Activated CD4-positive, alpha-beta T cell treated with anti-CD3 and anti-CD28 coated beads, Interleukin-2, Interleukin-4, amounts not matched to agents 100 ng/mL and 50 ng/mL, durations not matched to agents 16 hours and 8 hours (primary cell): ENCODE measurements around the gene PPP1R9B.

Experiments used
- DNase-seq: peaks from one replicate; pipeline ENCODE4 v3.0.0-alpha.2; 2020; ENCODE audit warnings: low spot score

The PPP1R9B gene

GRCh38 chr17:50103941-50104340, 46.5 kb downstream of the PPP1R9B start:
- no peak for DNase-seq

DNA sequence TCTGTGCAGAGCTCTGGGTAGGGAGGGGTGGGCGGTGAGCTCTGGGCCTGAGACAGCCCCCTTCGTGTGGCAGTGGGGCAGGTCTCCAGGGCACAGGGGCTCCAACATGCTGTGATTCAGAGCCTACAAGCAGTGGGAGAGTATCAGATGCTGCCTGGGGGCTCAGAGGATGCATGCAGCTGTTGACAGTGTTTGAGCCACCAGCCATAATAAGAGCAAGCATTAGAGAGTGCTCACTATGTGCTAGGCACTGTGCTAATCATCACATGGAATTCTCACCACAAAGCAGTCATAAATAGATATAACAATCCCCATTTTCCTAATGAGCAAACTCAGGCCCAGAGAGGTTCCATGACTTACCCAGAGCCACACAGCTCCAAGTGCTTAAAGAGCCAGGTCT, 47.2 kb downstream of the PPP1R9B start:
- DNase-seq = no peak

GRCh38 chr17:50102164-50102991, 48.1 kb downstream of the PPP1R9B start:
- DNase-seq = no peak

DNA sequence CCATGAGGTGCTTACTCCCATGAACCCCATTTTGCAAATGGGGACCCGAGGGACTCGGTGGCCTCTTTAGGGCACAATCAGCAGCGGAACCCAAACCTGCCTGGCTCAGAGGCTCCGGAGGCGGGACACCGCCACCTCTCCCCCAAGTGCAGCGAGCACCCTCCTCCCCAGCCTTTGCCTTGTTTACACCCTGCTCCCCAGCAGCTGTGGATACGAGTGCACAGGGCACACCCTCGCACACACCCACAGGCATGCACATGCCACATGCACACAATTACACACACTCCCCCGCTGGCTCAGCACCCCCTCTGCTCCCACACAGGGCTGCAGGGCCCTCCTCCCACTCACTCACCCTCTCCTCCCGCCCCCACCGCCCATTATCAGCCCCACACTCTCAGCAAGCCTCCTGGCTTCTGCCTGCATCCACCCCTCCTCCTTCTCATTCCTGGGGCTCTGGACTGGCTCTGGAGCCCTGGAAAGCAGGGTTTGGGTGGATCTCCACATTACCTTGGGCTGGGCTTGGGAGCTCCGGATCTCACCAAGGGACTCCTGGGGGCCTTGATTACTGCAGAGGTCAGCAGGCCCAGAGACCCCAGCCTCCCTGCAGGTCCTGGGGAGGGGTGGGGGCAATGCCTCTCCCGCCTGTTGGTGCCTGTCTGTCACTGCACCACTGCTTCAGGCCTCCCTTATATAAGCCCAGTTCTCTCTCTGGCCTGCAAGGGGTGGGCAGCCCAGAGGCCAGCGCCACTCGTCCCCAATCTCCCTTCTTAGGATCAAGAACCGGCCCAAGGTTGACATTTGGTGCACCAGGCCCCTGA, 48.9 kb downstream of the PPP1R9B start:
- DNase-seq = no peak

DNA sequence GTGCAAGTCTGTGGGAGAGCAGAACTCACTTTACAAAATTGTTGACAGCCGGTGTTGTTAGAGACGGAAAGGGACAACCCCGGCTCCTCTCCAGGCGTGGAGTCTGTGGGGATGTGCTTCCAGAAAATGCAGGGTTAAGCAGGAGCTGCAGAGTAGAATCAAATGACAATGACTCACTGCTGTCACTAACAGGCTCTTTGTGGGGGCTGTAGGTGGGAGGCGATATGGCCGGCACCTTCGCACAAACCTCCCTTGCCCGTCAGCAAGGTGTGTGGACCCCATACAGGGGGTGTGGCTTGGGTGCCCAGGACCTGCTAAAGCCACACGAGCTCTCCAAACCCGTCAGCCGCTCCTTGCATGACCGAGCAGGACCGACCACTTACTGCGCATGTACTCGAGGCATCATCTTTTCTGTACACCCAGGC, 49.5 kb downstream of the PPP1R9B start:
- DNase-seq = no peak

GRCh38 chr17:50100480-50100883, 50.0 kb downstream of the PPP1R9B start:
- no peak for DNase-seq

GRCh38 chr17:50099003-50099402, 51.5 kb downstream of the PPP1R9B start:
- no peak for DNase-seq

GRCh38 chr17:50098583-50098982, 51.9 kb downstream of the PPP1R9B start:
- no peak for DNase-seq

DNA sequence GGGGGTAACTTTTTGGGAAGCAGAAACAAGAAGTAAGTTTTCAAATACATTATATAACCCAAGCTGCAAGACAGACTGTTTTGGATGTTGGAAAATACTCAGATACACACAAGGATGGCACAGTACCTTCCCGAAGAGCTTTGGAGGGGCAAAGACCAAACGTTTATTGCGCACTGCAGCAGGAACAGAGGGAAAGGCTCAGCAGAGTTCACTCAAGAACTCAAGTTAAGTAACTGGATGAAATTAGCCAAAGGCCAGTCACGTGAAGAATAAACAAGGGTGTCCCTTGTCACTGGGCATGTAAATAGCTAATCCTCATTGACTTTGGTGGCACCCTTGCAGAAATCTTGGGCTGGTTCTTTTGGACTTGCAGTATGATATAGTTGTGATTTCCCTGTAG, 52.6 kb downstream of the PPP1R9B start:
- no peak for DNase-seq

DNA sequence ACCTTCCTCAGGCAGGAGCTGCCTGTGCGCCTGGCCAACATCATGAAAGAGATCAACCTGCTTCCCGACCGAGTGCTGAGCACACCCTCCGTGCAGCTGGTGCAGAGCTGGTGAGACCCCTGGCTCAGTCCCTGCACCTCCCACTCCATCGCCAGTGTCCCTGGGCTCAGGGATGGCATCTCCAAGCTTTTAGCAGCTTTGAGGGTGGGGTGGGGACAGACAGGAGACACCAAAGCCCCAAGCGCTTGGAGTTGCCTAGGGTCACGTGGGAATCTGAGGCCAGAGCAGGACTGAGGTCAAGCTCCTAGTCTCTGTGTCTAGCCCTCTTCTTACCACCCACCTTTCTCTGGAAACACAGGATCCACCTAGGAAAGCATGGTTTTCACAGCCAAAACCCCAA, 53.0 kb downstream of the PPP1R9B start:
- no peak for DNase-seq

GRCh38 chr17:50096758-50097157, 53.7 kb downstream of the PPP1R9B start:
- no peak for DNase-seq

DNA sequence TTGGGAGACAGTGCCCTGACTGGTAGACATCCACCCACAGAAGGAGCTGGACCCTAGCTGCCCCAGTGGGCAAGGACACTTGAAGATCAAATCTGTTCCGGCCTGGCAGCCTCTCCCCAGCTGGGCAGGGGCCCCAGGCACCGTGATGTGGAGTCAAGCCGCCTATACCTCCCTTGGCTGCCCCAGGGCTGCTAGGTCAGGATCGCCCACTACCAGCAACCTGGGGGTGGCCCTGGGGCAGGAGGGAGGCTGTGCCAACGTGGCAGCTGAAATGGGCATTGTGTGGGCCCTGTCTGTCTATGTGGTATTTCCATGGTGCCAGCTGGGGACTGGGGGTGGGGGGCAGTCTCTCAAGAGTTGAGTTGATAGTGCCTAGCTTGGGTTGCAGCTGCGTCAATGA, 54.4 kb downstream of the PPP1R9B start:
- DNase-seq = no peak

DNA sequence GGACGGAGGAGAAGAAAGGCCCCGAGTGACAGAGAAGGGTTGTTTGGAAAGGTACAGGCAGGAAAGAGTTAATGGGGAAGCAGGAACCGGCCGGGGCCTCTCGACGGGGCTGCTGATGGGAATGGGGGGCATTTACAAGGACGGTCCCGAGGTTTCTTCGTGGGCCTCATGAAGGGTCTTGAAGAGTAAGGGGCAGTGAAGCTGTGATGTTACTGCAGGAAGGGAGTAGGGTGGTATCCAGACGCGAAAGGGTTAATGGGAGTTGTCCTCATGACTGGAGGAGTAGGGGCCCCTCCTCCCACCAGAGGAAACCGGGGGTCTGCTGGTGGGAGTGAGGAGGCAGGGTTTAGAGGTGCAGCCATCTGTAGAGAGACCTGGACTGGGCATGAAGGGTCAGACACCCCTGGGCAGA, 54.8 kb downstream of the PPP1R9B start:
- no peak for DNase-seq

GRCh38 chr17:50094753-50095619, 55.5 kb downstream of the PPP1R9B start, which contains the start of gene PDK2:
PDK2 (plus strand) TSS chr17:50095351; CDS start chr17:50095436, 85 bp downstream.
- DNase-seq = peak; percentile 94

- peak; percentile 88 for DNase-seq
These were observed 56.2 kb downstream of the PPP1R9B start for GRCh38 chr17:50094243-50094752.

DNA sequence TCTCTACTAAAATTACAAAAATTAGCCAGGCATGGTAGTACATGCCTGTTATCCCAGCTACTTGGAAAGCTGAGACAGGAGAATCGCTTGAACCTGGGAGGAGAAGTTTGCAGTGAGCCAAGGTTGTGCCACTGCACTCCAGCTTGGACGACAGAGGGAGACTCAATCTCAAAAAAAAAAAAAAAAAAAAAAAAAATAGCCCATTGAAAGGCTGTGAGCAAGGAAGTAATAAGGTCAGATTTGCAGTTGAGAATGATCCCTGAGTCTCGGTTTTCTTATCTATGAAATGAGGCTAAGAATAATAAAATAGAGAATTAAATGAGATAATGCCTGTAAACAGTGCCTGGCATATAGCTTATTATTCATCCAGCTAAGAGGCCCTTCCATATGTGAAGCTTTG, 56.7 kb downstream of the PPP1R9B start:
- no peak for DNase-seq

DNA sequence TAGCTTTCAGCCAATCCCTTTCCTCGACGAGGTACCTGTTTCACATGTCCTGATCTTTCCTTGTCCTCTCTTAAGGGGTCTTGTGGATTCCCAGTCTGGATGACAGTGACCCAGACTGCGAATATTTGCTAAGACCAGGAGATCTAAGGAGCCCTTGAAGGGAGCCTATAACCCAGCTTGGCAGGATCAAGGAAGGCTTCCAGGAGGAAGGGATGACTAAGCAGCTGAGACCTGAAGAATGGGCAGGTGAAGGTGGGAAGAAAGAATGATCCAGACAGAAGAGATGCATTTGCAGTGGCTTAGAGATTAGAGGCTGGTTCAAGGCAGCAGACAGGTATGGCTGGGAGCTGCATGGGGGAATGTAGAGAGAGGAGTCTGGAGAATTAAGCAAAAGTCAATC, 57.2 kb downstream of the PPP1R9B start:
- DNase-seq = no peak

DNA sequence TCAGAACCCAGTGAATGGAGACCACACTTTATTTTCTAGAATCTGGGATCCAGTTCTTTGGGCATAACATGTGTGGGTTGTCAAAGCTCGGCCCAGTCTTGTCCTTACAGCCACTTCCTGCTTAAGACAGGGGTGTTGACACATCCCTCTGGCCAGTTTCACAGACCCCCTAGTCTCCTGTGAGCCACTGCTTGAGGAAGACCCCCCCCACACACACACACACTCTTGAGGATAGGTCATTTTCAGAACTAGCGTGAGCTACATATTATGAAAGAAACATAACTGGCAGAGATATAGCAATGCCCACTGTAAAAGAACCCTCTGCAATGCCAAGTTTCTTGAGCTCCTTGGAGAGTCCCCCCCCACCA, 58.6 kb downstream of the PPP1R9B start:
- DNase-seq = no peak

DNA sequence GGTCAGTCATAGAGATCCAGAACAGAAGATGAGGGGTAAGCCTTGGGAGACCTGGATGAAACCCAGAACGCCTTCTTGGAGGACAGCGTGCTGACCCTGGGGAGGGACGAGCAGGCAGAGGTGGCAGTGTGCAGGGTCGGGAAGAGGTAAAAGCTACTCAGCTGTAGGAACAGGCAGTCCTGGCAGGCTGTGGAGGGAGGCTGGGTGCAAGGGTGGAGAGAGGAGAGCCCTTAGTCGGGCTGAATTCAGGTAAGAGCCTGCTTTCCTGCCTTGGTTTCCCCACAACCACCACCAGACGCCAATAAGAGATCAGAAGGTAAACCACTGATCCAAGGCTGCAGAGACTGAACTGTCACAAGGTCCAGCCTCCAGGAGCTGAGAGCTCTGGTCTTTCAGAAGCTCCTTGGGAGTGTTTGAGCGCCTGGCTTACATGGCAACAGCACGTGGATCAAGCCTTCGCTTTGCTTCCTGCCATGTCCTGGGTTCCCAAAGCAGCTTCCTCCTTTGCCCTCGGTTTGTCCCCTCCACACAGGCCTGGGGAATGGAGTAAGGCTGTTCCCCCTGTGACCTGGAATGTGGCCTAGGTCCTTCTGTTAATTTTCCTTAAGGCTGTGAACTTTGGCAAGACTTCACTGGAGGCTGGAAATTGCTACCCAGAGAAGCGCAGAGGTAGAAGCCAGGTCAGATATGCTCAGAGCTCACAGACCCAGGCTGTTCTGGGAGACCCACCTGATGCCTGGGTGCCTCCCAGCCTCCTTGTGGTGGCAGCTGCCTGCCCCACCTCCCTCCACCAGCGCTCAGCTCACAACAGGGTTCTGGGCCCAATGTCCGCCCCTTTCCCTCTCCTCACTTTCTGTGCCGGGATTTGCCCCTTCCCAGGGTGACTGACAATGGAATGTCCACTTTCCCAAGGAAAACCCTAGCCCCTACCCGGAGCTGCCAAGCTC, 59.2 kb downstream of the PPP1R9B start:
- DNase-seq = no peak

- no peak for DNase-seq
These were observed 60.4 kb downstream of the PPP1R9B start for GRCh38 chr17:50090071-50090470.
